ENCODE data around the gene LGR4.

Gene LGR4

GRCh38 chr11:27440090-27440489 is 32.5 kb downstream of the LGR4 start:
- no peak overlapping the region for H3K4me3 ChIP-seq (ENCODE audit: low read length)
- TF ChIP-seq, protein P1, sequence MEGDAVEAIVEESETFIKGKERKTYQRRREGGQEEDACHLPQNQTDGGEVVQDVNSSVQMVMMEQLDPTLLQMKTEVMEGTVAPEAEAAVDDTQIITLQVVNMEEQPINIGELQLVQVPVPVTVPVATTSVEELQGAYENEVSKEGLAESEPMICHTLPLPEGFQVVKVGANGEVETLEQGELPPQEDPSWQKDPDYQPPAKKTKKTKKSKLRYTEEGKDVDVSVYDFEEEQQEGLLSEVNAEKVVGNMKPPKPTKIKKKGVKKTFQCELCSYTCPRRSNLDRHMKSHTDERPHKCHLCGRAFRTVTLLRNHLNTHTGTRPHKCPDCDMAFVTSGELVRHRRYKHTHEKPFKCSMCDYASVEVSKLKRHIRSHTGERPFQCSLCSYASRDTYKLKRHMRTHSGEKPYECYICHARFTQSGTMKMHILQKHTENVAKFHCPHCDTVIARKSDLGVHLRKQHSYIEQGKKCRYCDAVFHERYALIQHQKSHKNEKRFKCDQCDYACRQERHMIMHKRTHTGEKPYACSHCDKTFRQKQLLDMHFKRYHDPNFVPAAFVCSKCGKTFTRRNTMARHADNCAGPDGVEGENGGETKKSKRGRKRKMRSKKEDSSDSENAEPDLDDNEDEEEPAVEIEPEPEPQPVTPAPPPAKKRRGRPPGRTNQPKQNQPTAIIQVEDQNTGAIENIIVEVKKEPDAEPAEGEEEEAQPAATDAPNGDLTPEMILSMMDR (IDR thresholded peaks at IDR 0.05; ENCODE audit: insufficient read depth, low read depth, low read length, missing control alignments): no peak
- DNase-seq (ENCODE audit: low read depth): no peak

DNA sequence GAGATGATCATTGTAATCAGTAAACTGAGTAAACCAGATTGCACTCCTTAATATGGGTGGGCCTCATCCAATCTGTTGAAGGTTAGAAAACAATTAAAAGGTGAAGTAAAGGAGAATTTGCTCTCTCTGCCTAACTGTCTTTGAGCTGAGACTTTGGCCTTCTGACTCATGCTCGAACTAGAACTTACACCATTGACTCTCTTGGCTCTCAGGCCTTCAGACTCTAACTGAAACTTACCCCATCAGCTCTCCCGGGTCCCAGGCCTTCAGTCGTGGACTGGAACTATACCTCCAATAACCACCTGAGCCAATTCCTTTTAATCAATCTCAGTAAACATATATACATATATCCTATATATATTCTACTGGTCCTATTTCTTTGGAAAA is 34.0 kb downstream of the LGR4 start:
- DNase-seq (ENCODE audit: low read depth): no peak
- TF ChIP-seq, protein P1 (IDR thresholded peaks at IDR 0.05; ENCODE audit: insufficient read depth, low read depth, low read length, missing control alignments): no peak
- no peak overlapping the region for H3K4me3 ChIP-seq (ENCODE audit: low read length)

- no peak for DNase-seq (ENCODE audit: low read depth)
- H3K4me3 ChIP-seq (ENCODE audit: low read length): no peak overlapping the region
- TF ChIP-seq, protein P1 (IDR thresholded peaks at IDR 0.05; ENCODE audit: insufficient read depth, low read depth, low read length, missing control alignments): no peak
Observed at GRCh38 chr11:27437829-27438594, 34.6 kb downstream of the LGR4 start.

GRCh38 chr11:27436916-27437315 is 35.7 kb downstream of the LGR4 start:
- H3K4me3 ChIP-seq (ENCODE audit: low read length): no peak overlapping the region

GRCh38 chr11:27433742-27434141 is 38.8 kb downstream of the LGR4 start:
- H3K4me3 ChIP-seq (ENCODE audit: low read length): no peak overlapping the region
- no peak for DNase-seq (ENCODE audit: low read depth)
- TF ChIP-seq, protein P1 (IDR thresholded peaks at IDR 0.05; ENCODE audit: insufficient read depth, low read depth, low read length, missing control alignments): no peak

More at GRCh38 chr11:27436916-27437315, 35.7 kb downstream of the LGR4 start:
- TF ChIP-seq, protein P1 (IDR thresholded peaks at IDR 0.05; ENCODE audit: insufficient read depth, low read depth, low read length, missing control alignments): no peak
- no peak for DNase-seq (ENCODE audit: low read depth)

- no peak overlapping the region for H3K4me3 ChIP-seq (ENCODE audit: low read length)
- TF ChIP-seq, protein P1 (IDR thresholded peaks at IDR 0.05; ENCODE audit: insufficient read depth, low read depth, low read length, missing control alignments): no peak
- no peak for DNase-seq (ENCODE audit: low read depth)
Observed at GRCh38 chr11:27431808-27432207, 40.8 kb downstream of the LGR4 start.

Data from epithelial cell of esophagus (primary cell).